HG02885 (cell line): ENCODE results near the gene RIOK3.
"Not testable (repeated sequence)": the region's sequence is repeated elsewhere in the genome, so short reads cannot be mapped to it uniquely, and the experiment has no call there.

Source experiments
- ATAC-seq: cut with Tn5 transposase; IDR thresholded peaks from one replicate; pipeline ENCODE4 v1.9.1; 2021; ENCODE audit warnings: mild to moderate bottlenecking; ENCODE audit not compliant: unreplicated experiment, poor library complexity

Gene RIOK3

GRCh38 chr18:23450022-23450421, 3.1 kb upstream of the RIOK3 start:
- no peak for ATAC-seq

- ATAC-seq = no peak
These were observed 2.1 kb upstream of the RIOK3 start for GRCh38 chr18:23451011-23451410.

- no peak for ATAC-seq
These were observed 1.6 kb upstream of the RIOK3 start for GRCh38 chr18:23451491-23451890.

GRCh38 chr18:23452347-23452727, 750 bp upstream of the RIOK3 start:
- no peak for ATAC-seq

- peak; percentile 7 for ATAC-seq
These were observed 582 bp downstream of the RIOK3 start for GRCh38 chr18:23453680-23454058.

- no peak for ATAC-seq
These were observed 3.7 kb downstream of the RIOK3 start for GRCh38 chr18:23456835-23457234.

- ATAC-seq = no peak
These were observed 5.9 kb downstream of the RIOK3 start for GRCh38 chr18:23458830-23459529.

GRCh38 chr18:23459530-23459921, 6.4 kb downstream of the RIOK3 start:
- ATAC-seq = no peak

GRCh38 chr18:23460285-23461273, 7.5 kb downstream of the RIOK3 start:
- no peak for ATAC-seq

- ATAC-seq = no peak
These were observed 9.8 kb downstream of the RIOK3 start for GRCh38 chr18:23462876-23463275.

GRCh38 chr18:23468753-23469459, 15.8 kb downstream of the RIOK3 start:
- ATAC-seq = no peak

GRCh38 chr18:23470620-23471387, 17.7 kb downstream of the RIOK3 start:
- ATAC-seq = no peak

- ATAC-seq = no peak
These were observed 18.4 kb downstream of the RIOK3 start for GRCh38 chr18:23471486-23471885.

GRCh38 chr18:23479829-23480505, 26.9 kb downstream of the RIOK3 start:
- no peak for ATAC-seq

GRCh38 chr18:23484561-23485182, 31.6 kb downstream of the RIOK3 start:
- no peak for ATAC-seq

GRCh38 chr18:23485386-23485785, 32.3 kb downstream of the RIOK3 start:
- no peak for ATAC-seq

GRCh38 chr18:23487738-23488570, 34.9 kb downstream of the RIOK3 start:
- peak; percentile 83 for ATAC-seq

GRCh38 chr18:23489586-23489985, 36.5 kb downstream of the RIOK3 start:
- ATAC-seq = not testable (repeated sequence)
